NCI-H2081 treated with DMSO at 0.1 percent for 48 hours (cell line): Measurements from ENCODE around the gene MACROH2A1.
A peak's percentile ranks its signal among the peaks of the same experiment; 100 is the strongest.
"Not testable (repeated sequence)": the region's sequence is repeated elsewhere in the genome, so short reads cannot be mapped to it uniquely, and the experiment has no call there.

Experiments
- DNase-seq: peaks from one replicate; lab custom pipeline; 2025; lab: John Stamatoyannopoulos, UW

MACROH2A1 gene

GRCh38 chr5:135377751-135378680, 21.0 kb downstream of the MACROH2A1 start:
- no peak for DNase-seq

- no peak for DNase-seq
Measured at GRCh38 chr5:135376961-135377624, 21.9 kb downstream of the MACROH2A1 start.

- no peak for DNase-seq
Measured at GRCh38 chr5:135375040-135375793, 23.8 kb downstream of the MACROH2A1 start.

- no peak for DNase-seq
Measured at GRCh38 chr5:135373736-135374515, 25.1 kb downstream of the MACROH2A1 start.

- no peak for DNase-seq
Measured at GRCh38 chr5:135372654-135373381, 26.2 kb downstream of the MACROH2A1 start.

- DNase-seq, result no peak
Measured at GRCh38 chr5:135371622-135372232, 27.3 kb downstream of the MACROH2A1 start.

- no peak for DNase-seq
Measured at GRCh38 chr5:135369952-135370351, 29.1 kb downstream of the MACROH2A1 start.

GRCh38 chr5:135367554-135367953, 31.5 kb downstream of the MACROH2A1 start:
- no peak for DNase-seq

- no peak for DNase-seq
Measured at GRCh38 chr5:135367076-135367475, 32.0 kb downstream of the MACROH2A1 start.

- no peak for DNase-seq
Measured at GRCh38 chr5:135365281-135365680, 33.8 kb downstream of the MACROH2A1 start.

- peak; percentile 88 for DNase-seq
Measured at GRCh38 chr5:135364421-135365262, 34.4 kb downstream of the MACROH2A1 start.

- not testable (repeated sequence) for DNase-seq
Measured at GRCh38 chr5:135363342-135363741, 35.7 kb downstream of the MACROH2A1 start.

- no peak for DNase-seq
Measured at GRCh38 chr5:135362102-135362501, 36.9 kb downstream of the MACROH2A1 start.

GRCh38 chr5:135360278-135361274, 38.5 kb downstream of the MACROH2A1 start:
- no peak for DNase-seq

- DNase-seq, result no peak
Measured at GRCh38 chr5:135359374-135360165, 39.5 kb downstream of the MACROH2A1 start.

- no peak for DNase-seq
Measured at GRCh38 chr5:135357685-135358084, 41.3 kb downstream of the MACROH2A1 start.

GRCh38 chr5:135356522-135357318, 42.3 kb downstream of the MACROH2A1 start:
- no peak for DNase-seq
